Endothelial cell of umbilical vein (primary cell): Measurements from ENCODE around the gene MAML2. TPM values are rescaled to one million over a fixed set of nuclear protein-coding genes. Genes with fewer than 3 reads are reported as not detected.
A peak's percentile ranks its signal among the peaks of the same experiment; 100 is the strongest.

Source experiments
- BruUV-seq: library from RNA; stranded (reverse); fragments of 400-500 nt; replicated peaks from 2 replicates; lab custom pipeline; 2021; lab: Mats Ljungman, UMichigan
- CTCF ChIA-PET: fragments of 300-600, 350-600 bp; sonication (Branson Sonifier 250); formaldehyde crosslinking; loops from one replicate; lab custom pipeline; 2021; ENCODE audit warnings: antibody characterized with exemption, inconsistent platforms; lab: Charles Lee
- POLR2A ChIA-PET: fragments of 300-600, 350-600 bp; sonication (Branson Sonifier 250); formaldehyde crosslinking; loops from one replicate; lab custom pipeline; 2021; ENCODE audit warnings: antibody characterized with exemption, inconsistent platforms; lab: Charles Lee
- DNase-seq: peaks from one replicate; pipeline ENCODE4 v3.0.0-alpha.2; 2011; ENCODE audit warnings: low read depth, low spot score
- FAIRE-seq: peaks from 2 replicates; lab custom pipeline; 2011; peaks lifted over from hg19 to GRCh38; lab: Jason Lieb, UNC
- H2AFZ ChIP-seq: 2 replicates; pipeline ENCODE4 v1.6.0; 2012; ENCODE audit warnings: low read depth, low read length, control low read depth, inconsistent platforms
- H3K27ac ChIP-seq: 2 replicates; pipeline ENCODE4 v1.5.1; 2011; ENCODE audit warnings: low read depth, mild to moderate bottlenecking, control low read depth, low read length, moderate library complexity; ENCODE audit not compliant: insufficient read depth
- H3K27me3 ChIP-seq, 2 experiments: 2 replicates each; pipeline versions ENCODE4 v1.6.0 to v1.6.1; 2011; ENCODE audit warnings: low read length in 2 of 2, mixed read lengths in 1 of 2; ENCODE audit not compliant: control insufficient read depth in 2 of 2, insufficient read depth in 2 of 2
- H3K36me3 ChIP-seq, 2 experiments: 2 replicates in 1 of 2; 3 replicates in 1 of 2; pipeline ENCODE4 v1.5.1; 2011; ENCODE audit warnings: low read length in 2 of 2, mild to moderate bottlenecking in 1 of 2, moderate library complexity in 1 of 2; ENCODE audit not compliant: control insufficient read depth in 2 of 2, insufficient read depth in 2 of 2; ENCODE audit errors: extremely low read depth in 1 of 2
- H3K4me1 ChIP-seq: 3 replicates; pipeline ENCODE4 v1.5.1; 2011; ENCODE audit warnings: mild to moderate bottlenecking, low read length; ENCODE audit not compliant: control insufficient read depth, insufficient read depth; ENCODE audit errors: extremely low read depth
- H3K4me2 ChIP-seq: 2 replicates; pipeline ENCODE4 v1.6.1; 2011; ENCODE audit warnings: low read length, control low read depth, mixed read lengths; ENCODE audit not compliant: insufficient read depth
- H3K4me3 ChIP-seq, 3 experiments: fragments of 200-600 bp in 1 of 3; sonication (generic), shearing (Covaris generic) in 1 of 3; replicated peaks in 1 of 3; 2 replicates each; pipeline ENCODE4 v1.5.1; 2011 to 2016; ENCODE audit warnings: control low read depth in 3 of 3, low read length in 3 of 3, mild to moderate bottlenecking in 2 of 3, inconsistent platforms in 1 of 3, low read depth in 1 of 3, moderate library complexity in 1 of 3; ENCODE audit not compliant: insufficient read depth in 1 of 3
- H3K79me2 ChIP-seq: 2 replicates; pipeline ENCODE4 v1.6.0; 2012; ENCODE audit warnings: low read length, inconsistent platforms; ENCODE audit not compliant: control insufficient read depth, insufficient read depth
- H3K9ac ChIP-seq: replicated peaks from 2 replicates; pipeline ENCODE3; 2011; ENCODE audit warnings: low read length, control low read depth; ENCODE audit not compliant: insufficient read depth; ENCODE audit errors: extremely low read depth
- H3K9me1 ChIP-seq: replicated peaks from 3 replicates; pipeline ENCODE4 v1.6.0; 2011; ENCODE audit warnings: mild to moderate bottlenecking, low read length; ENCODE audit not compliant: control insufficient read depth, insufficient read depth; ENCODE audit errors: extremely low read depth
- H3K9me3 ChIP-seq: replicated peaks from 2 replicates; pipeline ENCODE4 v1.5.1; 2012; ENCODE audit warnings: low read length, inconsistent platforms; ENCODE audit not compliant: control insufficient read depth, insufficient read depth
- H4K20me1 ChIP-seq: replicated peaks from 2 replicates; pipeline ENCODE3; 2011; ENCODE audit warnings: mild to moderate bottlenecking, low read length; ENCODE audit not compliant: control insufficient read depth, insufficient read depth; ENCODE audit errors: extremely low read depth
- CTCF ChIP-seq, 2 donors: IDR thresholded peaks; 1 replicate in 1 of 2; 2 replicates in 1 of 2; pipeline ENCODE4 v1.5.1; 2011; ENCODE audit warnings: low read length in 2 of 2, mild to moderate bottlenecking in 2 of 2, moderate library complexity in 2 of 2, control low read depth in 1 of 2, inconsistent platforms in 1 of 2, low read depth in 1 of 2; ENCODE audit not compliant: insufficient read depth in 1 of 2; ENCODE audit errors: extremely low read depth in 1 of 2
- EZH2 ChIP-seq: IDR thresholded peaks from 2 replicates; pipeline ENCODE4 v1.6.1; 2012; ENCODE audit warnings: borderline replicate concordance, low read depth, mild to moderate bottlenecking, moderate library complexity, low read length, inconsistent platforms; ENCODE audit not compliant: severe bottlenecking
- FOS ChIP-seq: IDR thresholded peaks from 2 replicates; pipeline ENCODE4 v1.6.1; 2011; ENCODE audit warnings: mild to moderate bottlenecking, low read length, moderate library complexity, borderline replicate concordance; ENCODE audit not compliant: insufficient read depth
- GATA2 ChIP-seq: IDR thresholded peaks from 2 replicates; pipeline ENCODE4 v1.7.0; 2011; ENCODE audit warnings: low read depth, mild to moderate bottlenecking, moderate library complexity, mixed read lengths, low read length; ENCODE audit not compliant: insufficient read length, insufficient read depth
- JUN ChIP-seq: IDR thresholded peaks from 2 replicates; pipeline ENCODE4 v1.6.1; 2011; ENCODE audit warnings: borderline replicate concordance, low read depth; ENCODE audit not compliant: insufficient read length, insufficient read depth
- MAX ChIP-seq: IDR thresholded peaks from 2 replicates; pipeline ENCODE4 v1.6.1; 2011; ENCODE audit not compliant: insufficient read depth, insufficient read length
- MYC ChIP-seq: IDR thresholded peaks from one replicate; pipeline ENCODE4 v1.6.1; 2011; ENCODE audit warnings: mild to moderate bottlenecking, low read depth, low read length
- POLR2A ChIP-seq: IDR thresholded peaks from 2 replicates; pipeline ENCODE4 v1.6.1; 2012; ENCODE audit warnings: low read depth, mild to moderate bottlenecking, control low read depth, low read length
- POLR2AphosphoS5 ChIP-seq: IDR thresholded peaks from 2 replicates; pipeline ENCODE4 v1.6.1; 2012; ENCODE audit warnings: low read depth, mild to moderate bottlenecking, control low read depth, low read length, moderate library complexity; ENCODE audit not compliant: insufficient read depth
- dilution Hi-C: fragments of 300-500 bp; cut with MboI; formaldehyde crosslinking; loops from one replicate; pipeline ENCODE4 v1.15.0; 2019; ENCODE audit warnings: low sequenced_read_pairs; ENCODE audit not compliant: extremely low pct_ligation_motif_present
- intact Hi-C: fragments of 100-400 bp; cut with micrococcal nuclease; formaldehyde crosslinking; loops from one replicate; pipeline ENCODE4 v1.10.0; 2022
- polyA plus RNA-seq, 4 experiments: library from polyadenylated mRNA; depleted of rRNA in 3 of 4; stranded (reverse) in 3 of 4; unstranded in 1 of 4; fragments of >200 nt; gene quantifications; 2 replicates each; pipeline versions ENCODE4 v1.2.1 to v1.2.3, GENCODE V29; 2011 to 2012; ENCODE audit warnings: missing spikeins in 1 of 4
- total RNA-seq: library from RNA; stranded (reverse); gene quantifications from 2 replicates; pipeline ENCODE4 v1.2.3, GENCODE V29; 2021

The MAML2 gene
- total and polyA plus RNA-seq, 2 donors (not counting 3 experiments of a cell fraction or from before 2014, with no cell fraction given), result 12.4 to 16.8 TPM

GRCh38 chr11:96303064-96303463 is 39.9 kb downstream of the MAML2 start:
- H3K9ac ChIP-seq, result peak overlapping the region; percentile 45
- no peaks in the 10 kb centered on the region for H3K9me3 ChIP-seq
- H2AFZ ChIP-seq, result no peak overlapping the region
- peak overlapping the region in 1 of 3 experiments; percentile 23 for H3K4me3 ChIP-seq
- TF ChIP-seq FOS (peak; percentile 95), GATA2 (peak; percentile 56), JUN (peak; percentile 95), POLR2A (no peak), POLR2AphosphoS5 (peak; percentile 39)
- BruUV-seq, result no TSS peak
- CTCF ChIA-PET, result interaction anchor here (0.8 to 1.2 kb wide), 2 partner anchors 40 to 60 kb away, joined by 3 to 5 read pairs; partner anchors contain the start of gene MAML2
- H4K20me1 ChIP-seq, result no peaks in the 10 kb centered on the region
- no peaks in the 10 kb centered on the region for H3K9me1 ChIP-seq
- H3K4me1 ChIP-seq, result peaks cover 43% of the 10 kb centered on the region
- no peaks in the 10 kb centered on the region for H3K27me3 ChIP-seq
- peak overlapping the region; percentile 83 for H3K27ac ChIP-seq
- intact Hi-C loops, result no loop called here
- peak overlapping the region; percentile 80 for H3K4me2 ChIP-seq
- dilution Hi-C loops, result no loop called here
- FAIRE-seq (peak; percentile 90), DNase-seq (peak; percentile 88)
- H3K36me3 ChIP-seq, result no peaks in the 10 kb centered on the region
- peaks cover 12% of the 10 kb centered on the region for H3K79me2 ChIP-seq
- POLR2A ChIA-PET, result no interaction called here

GRCh38 chr11:96301818-96302217 is 41.2 kb downstream of the MAML2 start:
- BruUV-seq, result no TSS peak
- no peaks in the 10 kb centered on the region for H4K20me1 ChIP-seq
- no peaks in the 10 kb centered on the region for H3K9me1 ChIP-seq
- H3K4me3 ChIP-seq, result no peak overlapping the region
- no peak for DNase-seq
- H3K36me3 ChIP-seq, result no peaks in the 10 kb centered on the region
- H3K79me2 ChIP-seq, result peaks cover 12% of the 10 kb centered on the region
- H3K9me3 ChIP-seq, result no peaks in the 10 kb centered on the region
- peaks cover 33% of the 10 kb centered on the region for H3K4me1 ChIP-seq
- no peak for FAIRE-seq
- dilution Hi-C loops (no loop called here), intact Hi-C loops (no loop called here)
- ChIA-PET POLR2A (no interaction called here), CTCF (interaction anchor here (1.2 kb wide), 1 partner anchor 41 kb away, joined by 5 read pairs; the partner anchor contains the start of gene MAML2)
- no peaks in the 10 kb centered on the region for H3K27me3 ChIP-seq
- TF ChIP-seq FOS (no peak), MAX (no peak), GATA2 (no peak), EZH2 (no peak), MYC (no peak), POLR2A (no peak), POLR2AphosphoS5 (no peak), CTCF (IDR thresholded peaks at IDR 0.05; ENCODE audit: extremely low read depth in 1 of 2, insufficient read depth in 1 of 2, low read depth in 1 of 2, low read length in 2 of 2) (no peak), JUN (no peak)
- H3K4me2 ChIP-seq, result no peak overlapping the region
- H3K9ac ChIP-seq, result no peak overlapping the region
- no peak overlapping the region for H3K27ac ChIP-seq
- H2AFZ ChIP-seq, result no peak overlapping the region
